AG09319 (cell line): ENCODE data around the gene RTKN.

ENCODE experiments used
- DNase-seq: peaks from one replicate; pipeline ENCODE4 v3.0.0-alpha.2; 2010; ENCODE audit warnings: low read depth; ENCODE audit errors: extremely low read depth
- CTCF ChIP-seq: IDR thresholded peaks from 2 replicates; pipeline ENCODE4 v1.5.1; 2011; ENCODE audit warnings: low read depth, mild to moderate bottlenecking, inconsistent platforms, low read length, moderate library complexity

RTKN gene

GRCh38 chr2:74429487-74430451, 12.0 kb downstream of the RTKN start:
- no peak for TF ChIP-seq CTCF
- no peak for DNase-seq

GRCh38 chr2:74428675-74429074, 13.1 kb downstream of the RTKN start:
- no peak for TF ChIP-seq CTCF
- DNase-seq: no peak

- DNase-seq: no peak
- TF ChIP-seq CTCF: no peak
Observed at GRCh38 chr2:74427551-74427950, 14.2 kb downstream of the RTKN start.

- no peak for TF ChIP-seq CTCF
- DNase-seq: no peak
Observed at GRCh38 chr2:74426181-74426758, 15.5 kb downstream of the RTKN start.

GRCh38 chr2:74425523-74425922, 16.2 kb downstream of the RTKN start:
- TF ChIP-seq CTCF: no peak
- DNase-seq: no peak

GRCh38 chr2:74424995-74425406, 16.7 kb downstream of the RTKN start:
- DNase-seq: no peak
- no peak for TF ChIP-seq CTCF
